Measurements from ENCODE around the gene C2orf76.

C2orf76 gene

DNA sequence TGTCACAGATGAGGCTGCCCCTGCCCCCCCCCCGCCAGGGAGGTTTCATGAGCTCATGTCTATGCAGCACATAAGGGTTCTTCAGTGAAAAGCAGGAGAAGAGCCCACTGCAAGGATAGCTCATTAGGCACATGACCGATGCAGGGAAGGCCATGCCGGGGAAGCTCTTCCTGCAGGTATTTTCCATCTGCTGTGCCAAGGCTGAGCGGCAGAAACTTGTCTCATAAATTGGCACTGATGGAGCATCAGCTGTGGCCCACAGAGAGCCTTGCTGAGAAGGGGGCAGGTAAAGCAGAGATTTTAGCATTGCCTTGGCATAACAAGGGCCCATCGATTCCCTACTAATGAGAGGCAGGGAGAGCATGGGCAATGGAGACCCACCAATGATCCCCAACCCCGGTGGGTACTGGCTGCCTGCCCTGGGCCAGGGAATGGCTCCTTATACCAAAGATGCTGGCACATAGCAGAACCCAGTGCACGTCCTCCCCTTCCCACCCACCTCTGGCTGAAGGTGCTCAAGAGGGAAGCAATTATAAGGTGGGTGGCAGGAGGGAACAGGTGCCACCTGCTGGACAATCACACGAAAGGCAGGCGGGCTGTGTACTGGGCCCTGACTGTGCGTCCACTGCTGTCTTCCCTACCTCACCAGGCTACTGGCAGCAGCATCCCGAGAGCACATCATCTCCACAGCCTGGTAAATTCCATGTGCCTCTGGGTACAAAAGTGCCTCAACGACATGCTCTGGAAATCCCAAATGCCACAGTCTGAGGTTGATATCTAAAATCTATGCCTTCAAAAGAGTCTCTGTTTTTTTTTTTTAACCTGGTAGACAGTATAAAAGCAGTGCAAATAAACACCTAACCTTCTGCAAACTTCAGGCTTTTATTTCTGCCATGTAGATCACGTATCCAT is 101.6 kb downstream of the C2orf76 start:
- peak; percentile 7 to 8 for DNase-seq (ENCODE audit: low read depth in 2 of 2)

DNA sequence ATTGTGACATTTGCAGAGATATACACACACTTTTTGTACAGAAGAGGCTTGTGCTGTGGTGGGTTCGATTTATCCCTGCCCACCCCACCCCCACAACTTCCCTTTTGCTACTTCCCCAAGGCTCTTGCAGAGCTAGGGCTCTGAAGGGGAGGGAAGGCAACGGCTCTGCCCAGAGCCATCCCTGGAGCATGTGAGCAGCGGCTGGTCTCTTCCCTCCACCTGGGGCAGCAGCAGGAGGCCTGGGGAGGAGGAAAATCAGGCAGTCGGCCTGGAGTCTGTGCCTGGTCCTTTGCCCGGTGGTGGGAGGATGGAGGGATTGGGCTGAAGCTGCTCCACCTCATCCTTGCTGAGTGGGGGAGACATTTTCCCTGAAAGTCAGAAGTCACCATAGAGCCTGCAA is 103.0 kb downstream of the C2orf76 start:
- no peak for DNase-seq (ENCODE audit: low read depth in 2 of 2)

DNA sequence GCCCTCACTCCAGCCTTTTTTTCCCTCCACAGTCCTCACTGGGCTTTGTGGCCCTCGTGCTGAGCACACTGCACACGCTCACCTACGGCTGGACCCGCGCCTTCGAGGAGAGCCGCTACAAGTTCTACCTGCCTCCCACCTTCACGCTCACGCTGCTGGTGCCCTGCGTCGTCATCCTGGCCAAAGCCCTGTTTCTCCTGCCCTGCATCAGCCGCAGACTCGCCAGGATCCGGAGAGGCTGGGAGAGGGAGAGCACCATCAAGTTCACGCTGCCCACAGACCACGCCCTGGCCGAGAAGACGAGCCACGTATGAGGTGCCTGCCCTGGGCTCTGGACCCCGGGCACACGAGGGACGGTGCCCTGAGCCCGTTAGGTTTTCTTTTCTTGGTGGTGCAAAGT is 103.6 kb downstream of the C2orf76 start:
- DNase-seq (ENCODE audit: low read depth in 2 of 2) = no peak

DNA sequence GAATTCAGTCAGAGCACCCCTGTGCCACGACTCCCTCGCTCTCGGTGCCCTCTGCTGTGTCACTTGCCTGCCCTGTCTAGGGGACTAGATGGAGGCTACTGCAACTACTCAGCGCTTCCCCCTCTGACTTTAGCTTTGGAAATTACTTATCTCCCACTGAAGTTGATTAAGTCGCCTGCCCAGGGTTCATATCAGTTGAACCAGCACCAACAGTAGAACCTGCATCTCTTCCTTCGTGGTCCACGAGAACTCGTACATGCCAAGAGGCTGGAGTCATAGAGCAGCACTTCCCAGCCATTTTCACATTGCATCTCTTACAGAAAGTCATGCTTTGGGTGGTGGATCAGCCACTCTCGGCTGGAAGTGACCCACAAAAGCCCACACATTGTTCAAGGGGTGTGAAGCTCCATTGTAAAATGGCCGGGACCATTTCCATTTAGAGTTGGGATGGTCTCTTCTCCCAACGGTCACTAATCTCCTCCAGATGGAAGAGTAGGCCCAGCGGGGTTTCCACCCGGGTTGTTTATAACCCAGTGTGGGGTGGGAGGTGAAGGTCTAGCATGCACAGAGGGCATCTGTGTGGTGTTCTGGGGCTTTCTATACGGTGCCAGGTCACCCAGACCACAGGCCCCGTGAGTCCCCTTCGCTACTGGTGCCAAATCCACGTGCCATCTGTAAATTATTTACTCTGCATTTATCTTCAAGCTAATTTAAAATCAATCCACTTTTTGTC is 105.0 kb downstream of the C2orf76 start:
- no peak for DNase-seq (ENCODE audit: low read depth in 2 of 2)

DNA sequence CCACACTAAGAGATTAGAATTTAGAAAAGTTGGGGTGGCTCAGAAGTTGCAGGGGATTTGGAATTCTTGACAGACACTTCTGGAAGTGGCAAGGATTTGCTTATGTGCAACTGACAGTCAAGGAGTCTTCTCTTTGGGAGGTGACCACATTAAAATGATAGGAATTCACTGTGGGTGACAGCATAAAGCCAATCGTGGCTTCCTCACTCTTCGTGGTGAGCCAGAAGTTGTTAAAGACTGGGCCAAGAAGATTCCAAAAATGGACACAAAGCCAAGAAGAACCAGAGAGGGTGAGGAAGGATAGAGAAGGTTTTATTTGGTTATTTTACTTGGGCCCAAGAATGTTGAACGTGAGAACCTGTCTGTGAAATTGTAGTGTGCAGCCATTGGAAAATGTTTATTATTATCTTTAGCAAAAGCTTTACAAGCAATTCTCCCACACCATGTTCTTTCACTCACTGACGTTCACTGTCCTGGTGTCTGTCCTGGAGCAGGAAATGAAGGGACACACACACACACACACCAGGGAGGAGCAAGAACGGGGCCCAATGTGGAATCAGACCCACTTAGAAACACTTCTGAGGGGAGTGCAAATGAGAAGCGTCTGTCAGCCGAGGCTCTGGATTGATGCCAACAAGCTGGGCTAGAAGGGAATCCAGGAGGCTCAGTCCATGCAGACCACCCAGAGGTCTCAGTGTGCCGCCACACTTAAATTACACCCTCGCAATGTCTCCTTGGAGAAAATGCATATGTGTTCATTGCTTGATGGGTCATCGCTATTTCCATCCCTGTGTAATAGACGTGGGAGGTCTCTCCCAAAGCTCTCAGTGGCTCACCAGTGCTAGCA is 105.8 kb downstream of the C2orf76 start:
- no peak for DNase-seq (ENCODE audit: low read depth in 2 of 2)

DNA sequence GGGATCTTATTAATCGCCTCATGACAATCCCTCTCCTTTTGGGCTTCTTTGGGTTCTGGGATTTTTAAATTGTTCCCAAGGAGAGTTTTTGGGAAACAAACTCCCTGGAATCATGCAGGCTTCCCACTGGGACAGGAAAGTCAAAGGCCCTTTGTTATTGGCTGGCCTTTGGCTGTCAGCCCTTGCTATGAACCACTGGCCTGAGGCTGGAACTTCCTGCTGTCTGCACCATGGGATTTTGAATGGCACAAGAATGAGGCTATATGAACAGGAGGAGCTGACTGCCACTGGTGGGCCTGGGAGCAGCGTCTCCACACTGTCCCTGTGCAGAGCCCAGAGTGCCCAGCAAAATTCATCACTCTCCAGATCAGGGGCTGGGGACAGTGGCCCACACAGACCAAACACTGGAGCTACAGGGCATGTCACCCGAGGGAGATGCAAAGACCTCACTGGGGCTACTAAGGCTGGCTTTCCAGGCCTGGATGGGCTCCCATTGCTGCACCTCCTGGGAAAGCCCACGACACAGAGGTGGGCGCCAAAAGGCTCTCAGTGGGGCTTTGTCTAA is 107.3 kb downstream of the C2orf76 start:
- no peak for DNase-seq (ENCODE audit: low read depth in 2 of 2)

DNA sequence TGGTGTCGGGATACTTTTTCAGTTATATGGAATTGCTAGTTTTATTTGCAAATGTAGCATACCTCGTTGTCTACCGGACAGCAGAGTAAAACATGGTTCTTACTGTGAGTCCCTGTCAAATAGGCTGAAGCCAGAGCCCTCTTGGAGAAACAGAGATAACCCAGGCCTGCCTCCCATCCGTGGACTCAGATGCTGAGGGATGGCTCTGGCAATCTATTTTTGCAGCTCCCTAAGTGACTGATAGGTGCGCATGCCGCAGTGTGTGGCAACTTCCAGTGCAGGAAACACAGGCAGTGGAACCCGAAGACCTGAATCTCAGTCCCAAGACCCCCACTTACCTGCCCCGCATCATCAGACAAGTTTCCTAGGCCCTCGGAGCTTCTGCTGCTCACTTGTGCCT is 109.4 kb downstream of the C2orf76 start:
- no peak for DNase-seq (ENCODE audit: low read depth in 2 of 2)

DNA sequence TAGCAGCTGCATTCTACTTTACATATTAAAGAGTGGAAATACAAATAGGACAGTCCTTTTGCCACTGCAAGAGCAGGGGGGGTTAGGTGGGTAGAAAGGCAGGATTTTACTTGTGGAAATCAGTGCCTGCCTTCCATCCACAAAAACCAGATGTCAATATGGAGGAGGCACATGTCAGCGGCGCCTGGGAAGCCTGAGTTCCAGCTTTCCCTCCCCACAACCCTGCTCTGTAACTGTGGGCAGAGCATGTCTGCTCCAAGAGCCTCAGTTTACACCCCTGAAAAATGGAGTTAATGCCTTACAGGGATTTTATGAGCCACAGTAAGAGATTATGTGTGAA is 110.1 kb downstream of the C2orf76 start:
- DNase-seq (ENCODE audit: low read depth in 2 of 2) = no peak

DNA sequence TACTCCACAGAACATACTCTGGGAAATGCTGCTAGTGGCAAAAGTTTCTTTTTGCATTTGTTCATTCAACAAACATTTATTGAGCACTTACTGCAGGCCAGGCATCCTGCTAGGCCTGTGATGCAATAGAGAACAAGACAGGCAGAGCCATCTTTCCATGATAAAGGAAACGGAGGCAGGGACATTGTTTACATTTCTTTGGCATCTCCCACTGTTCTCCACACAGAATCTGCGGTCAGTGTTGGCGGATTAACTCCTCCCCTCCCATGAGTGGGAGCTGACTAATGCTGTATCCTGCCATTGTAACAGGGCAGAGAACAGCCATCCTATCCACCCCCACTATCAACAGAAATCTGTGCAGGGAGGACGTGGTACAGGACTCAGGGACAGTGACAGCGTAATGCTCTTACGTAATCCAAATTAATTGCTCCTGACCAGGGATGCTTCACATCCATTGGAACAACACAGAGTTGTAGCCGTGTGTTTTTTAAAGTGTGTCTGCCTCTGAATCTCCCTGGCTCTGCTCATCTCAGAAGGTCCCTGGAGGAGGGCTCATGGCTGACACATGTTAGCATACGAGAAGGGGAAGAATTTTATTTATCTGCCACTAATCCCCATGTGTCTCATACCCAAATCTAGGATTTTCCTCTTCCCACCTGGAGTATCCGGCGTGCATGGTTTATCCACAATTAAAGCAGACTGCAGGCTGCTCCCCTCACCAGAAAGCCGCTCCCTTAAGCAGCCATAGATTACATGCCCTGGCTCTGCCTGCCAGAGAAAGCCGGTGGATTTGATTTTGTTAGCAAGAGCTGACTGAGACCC is 110.7 kb downstream of the C2orf76 start:
- no peak for DNase-seq (ENCODE audit: low read depth in 2 of 2)

DNA sequence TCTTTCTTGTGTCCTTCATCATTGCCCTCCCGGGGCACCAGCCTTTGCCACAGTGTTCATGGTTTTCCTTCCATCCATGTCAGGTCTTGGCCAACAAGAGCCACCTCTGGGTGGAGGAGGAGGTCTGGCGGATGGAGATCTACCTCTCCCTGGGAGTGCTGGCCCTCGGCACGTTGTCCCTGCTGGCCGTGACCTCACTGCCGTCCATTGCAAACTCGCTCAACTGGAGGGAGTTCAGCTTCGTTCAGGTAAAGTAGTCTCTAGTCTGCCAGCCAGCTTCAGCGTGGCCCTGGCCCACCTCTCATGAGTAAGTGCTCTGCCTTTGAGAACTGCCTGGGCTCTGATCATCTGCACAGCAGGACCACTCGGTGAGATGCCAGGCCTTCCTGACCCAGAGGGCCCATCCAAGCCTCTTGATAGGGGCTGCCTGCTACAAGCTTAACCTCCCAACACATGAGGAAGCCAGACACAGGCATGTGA is 112.0 kb downstream of the C2orf76 start:
- no peak for DNase-seq (ENCODE audit: low read depth in 2 of 2)

DNA sequence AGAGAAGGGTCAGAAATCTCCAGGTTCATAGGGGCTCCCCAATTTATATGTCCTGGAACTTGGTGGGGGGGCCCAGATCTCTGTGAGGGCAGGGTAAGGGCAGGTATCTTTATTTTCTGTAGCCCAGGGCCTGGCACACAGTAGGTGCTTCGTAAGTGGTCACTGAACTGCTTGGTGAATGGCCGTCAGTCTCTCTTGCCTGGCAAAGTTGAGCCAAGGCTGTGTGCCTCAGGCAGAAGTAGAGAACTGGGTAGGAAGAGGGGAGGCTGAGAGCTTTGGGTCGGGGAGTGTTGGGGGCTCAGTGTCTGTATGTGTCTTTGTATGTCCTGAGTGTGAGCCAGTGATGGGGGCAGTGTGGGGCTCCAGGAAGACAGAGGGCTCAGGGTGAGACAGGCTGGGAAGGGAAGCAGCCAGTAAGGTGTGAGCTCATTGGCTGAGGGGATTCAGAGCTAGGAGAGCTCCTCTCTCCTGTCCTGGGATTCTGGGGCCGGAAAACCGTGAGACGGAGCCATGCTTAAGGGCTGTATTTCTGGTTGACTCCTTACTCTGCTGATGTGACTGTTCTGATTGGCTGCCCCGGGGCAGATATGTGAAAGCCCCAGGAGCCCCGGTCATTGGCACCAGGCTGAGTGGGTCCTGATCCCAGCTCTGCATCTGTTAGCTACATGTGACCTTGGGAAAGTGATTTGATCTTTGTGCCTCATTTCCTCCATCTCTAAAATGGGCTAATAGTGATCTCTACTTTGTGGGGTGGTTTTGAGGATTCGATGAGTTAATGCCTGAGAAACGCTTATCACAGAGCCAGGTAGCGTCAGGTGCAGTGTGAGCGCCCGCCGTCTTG is 112.7 kb downstream of the C2orf76 start:
- no peak for DNase-seq (ENCODE audit: low read depth in 2 of 2)

DNA sequence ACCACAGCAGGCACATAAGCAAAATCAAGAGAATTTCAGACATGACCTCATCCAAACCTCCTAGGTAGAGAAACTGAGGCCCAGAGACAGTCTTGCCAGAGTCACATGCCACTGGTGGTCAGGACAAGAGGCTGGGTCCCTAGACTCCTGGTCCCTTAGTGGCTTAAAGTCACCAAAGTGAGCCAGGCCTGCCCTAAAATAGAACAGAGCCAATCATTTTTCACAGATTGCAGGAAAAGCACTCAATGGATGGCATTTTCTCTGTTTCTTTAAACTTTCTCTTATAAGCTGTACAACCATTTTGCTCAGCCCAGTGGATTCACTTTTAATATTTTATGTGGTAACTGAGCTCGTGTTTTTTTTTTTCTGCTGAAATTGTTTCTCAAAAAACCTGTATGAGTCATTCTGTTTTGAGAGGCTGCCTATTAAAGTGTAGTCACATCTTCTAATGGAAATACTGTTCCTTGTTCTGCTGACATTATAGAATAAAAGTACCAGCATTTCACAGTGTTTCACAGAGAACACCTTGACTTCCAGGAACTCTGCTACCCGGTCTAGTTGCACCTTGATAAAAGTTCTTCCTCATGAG is 113.4 kb downstream of the C2orf76 start:
- no peak for DNase-seq (ENCODE audit: low read depth in 2 of 2)

Data from stimulated activated CD8-positive, alpha-beta memory T cell treated with anti-CD3 and anti-CD28 coated beads, Interleukin-15, amount 100 ng/mL, for 48 hours (primary cell).